ENCODE results near the gene CHI3L1.

CHI3L1 gene

DNA sequence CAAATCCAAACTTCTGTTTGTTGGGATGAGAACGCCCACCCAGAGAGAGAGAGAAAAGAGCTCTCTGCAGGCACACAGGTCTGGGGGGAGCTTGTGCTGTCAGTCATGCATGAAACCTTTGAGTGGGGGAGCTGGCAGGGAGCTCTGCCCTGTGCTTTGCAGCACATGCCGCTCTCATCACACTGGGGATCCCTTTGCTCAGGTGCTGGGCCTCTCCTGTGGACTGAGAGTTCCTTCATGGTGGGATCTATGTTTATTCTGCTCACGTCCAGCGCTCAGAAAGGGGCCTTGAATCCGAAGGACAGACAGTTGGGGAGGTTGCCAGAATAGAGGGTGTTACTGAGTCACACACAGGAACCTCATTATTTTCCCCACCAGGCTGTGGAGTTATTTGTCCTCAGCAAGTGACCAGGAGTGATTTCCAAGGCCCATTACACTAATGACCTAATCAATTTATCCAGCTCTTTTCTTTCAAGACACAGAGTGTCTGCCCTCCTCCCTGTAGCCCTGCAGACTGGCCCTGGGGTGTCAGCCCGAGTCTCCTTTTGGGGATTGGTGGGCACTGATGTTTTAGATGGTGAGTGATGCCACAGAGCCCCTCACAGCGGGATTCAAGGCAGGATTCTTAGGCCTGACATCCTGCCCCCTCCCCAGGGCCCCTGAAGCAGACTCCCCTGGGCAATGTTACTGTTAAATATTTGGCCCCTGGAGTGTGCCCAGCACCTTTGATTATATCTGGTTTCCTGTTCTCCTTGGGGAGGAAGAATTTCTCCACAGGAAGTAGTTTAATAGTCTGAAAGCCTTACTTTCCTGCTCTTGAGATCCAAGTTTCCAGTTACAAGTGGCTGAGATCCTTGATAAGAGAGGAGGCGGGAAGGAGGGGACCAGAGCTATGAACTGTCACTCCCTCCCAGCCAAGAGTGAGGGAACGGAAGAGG is 33.2 kb downstream of the CHI3L1 start:
- no peak overlapping the region for H3K4me3 ChIP-seq (ENCODE audit: control insufficient read depth, low read depth, low read length)
- TF ChIP-seq, protein P1, sequence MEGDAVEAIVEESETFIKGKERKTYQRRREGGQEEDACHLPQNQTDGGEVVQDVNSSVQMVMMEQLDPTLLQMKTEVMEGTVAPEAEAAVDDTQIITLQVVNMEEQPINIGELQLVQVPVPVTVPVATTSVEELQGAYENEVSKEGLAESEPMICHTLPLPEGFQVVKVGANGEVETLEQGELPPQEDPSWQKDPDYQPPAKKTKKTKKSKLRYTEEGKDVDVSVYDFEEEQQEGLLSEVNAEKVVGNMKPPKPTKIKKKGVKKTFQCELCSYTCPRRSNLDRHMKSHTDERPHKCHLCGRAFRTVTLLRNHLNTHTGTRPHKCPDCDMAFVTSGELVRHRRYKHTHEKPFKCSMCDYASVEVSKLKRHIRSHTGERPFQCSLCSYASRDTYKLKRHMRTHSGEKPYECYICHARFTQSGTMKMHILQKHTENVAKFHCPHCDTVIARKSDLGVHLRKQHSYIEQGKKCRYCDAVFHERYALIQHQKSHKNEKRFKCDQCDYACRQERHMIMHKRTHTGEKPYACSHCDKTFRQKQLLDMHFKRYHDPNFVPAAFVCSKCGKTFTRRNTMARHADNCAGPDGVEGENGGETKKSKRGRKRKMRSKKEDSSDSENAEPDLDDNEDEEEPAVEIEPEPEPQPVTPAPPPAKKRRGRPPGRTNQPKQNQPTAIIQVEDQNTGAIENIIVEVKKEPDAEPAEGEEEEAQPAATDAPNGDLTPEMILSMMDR (conservative IDR thresholded peaks at IDR 0.05; ENCODE audit: control insufficient read depth, insufficient read depth, low read depth, low read length): no peak
- no peak for DNase-seq (ENCODE audit: low read depth)

DNA sequence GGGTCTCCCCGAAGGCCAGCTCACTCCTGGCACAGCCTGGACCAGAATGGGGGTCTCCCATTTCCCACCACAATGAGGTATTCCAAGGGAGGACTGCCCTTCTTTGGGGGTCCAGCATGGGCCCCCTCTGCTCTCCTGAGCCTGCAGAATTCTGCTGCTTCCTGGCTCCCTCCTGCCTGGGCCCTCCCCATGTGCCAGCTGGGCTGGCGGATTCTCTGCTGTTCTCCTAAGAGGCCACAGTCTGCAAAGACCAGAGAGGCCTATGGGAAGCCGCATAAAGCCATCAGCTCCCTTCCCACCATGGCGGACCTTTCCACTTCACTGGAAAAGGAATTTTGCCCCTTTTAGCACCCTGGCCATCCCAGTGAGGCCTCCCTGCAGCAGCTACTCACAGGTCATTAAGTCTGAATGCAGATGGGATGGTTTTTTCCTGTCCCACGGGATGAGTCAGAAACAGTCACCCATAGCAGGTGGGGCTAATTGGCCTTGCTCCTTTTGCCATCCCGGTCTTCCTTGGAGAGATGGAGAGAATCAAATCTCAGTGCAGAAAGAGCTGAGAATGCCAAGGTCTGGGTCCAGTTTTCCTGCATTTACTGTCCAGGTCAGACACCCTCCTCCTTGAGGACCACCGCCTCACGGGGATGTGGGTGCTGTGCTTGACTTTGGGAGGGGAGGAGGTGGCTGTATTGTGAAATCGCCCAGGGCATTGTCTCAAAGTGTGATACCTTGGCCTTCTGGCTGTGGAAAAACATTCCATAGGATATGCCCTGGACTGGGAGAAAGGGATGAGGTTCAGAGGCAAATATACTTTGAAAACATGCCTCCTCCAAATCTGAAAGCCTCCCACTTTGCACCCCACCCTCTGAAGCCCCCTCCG is 34.1 kb downstream of the CHI3L1 start:
- TF ChIP-seq, protein P1 (conservative IDR thresholded peaks at IDR 0.05; ENCODE audit: control insufficient read depth, insufficient read depth, low read depth, low read length): no peak
- H3K4me3 ChIP-seq (ENCODE audit: control insufficient read depth, low read depth, low read length): no peak overlapping the region
- peak; percentile 57 for DNase-seq (ENCODE audit: low read depth)

DNA sequence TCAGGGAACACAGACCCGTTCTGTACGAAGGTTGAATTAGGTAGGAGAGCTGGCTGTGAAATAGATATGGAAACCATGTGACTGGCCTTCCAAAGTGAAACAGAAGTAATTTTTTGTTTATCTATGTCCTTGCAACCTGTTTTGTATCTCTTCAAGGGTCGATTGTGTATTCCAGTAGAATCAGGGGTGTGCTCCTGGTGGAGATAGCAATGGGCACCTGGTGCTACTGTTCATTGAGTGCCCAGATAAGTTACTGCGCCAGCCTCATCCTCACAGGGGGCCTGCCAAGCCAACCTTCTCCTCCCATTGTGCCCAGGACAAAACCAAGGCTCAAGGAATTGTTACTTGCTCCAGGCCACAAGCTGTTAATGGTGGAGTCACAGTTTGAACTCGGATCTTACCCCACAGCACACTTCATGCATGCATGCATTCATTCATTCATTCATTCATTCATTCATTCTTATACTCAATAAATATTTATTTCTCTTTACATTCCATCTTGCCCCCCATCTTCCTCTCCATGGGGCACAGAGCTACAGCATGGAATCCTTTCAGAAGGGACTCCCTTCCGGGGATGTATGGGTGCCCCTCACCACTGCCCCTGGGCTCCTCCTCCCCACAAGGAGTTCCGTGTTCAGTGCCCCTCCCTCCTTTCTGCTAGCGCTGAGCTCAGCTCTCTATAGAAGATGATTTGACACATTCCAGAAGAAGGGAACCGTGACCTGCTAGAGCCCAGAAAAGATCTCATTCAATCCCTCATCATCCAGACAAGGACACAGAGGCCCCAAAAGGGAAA is 34.9 kb downstream of the CHI3L1 start:
- no peak overlapping the region for H3K4me3 ChIP-seq (ENCODE audit: control insufficient read depth, low read depth, low read length)
- DNase-seq (ENCODE audit: low read depth): no peak
- TF ChIP-seq, protein P1 (conservative IDR thresholded peaks at IDR 0.05; ENCODE audit: control insufficient read depth, insufficient read depth, low read depth, low read length): no peak

DNA sequence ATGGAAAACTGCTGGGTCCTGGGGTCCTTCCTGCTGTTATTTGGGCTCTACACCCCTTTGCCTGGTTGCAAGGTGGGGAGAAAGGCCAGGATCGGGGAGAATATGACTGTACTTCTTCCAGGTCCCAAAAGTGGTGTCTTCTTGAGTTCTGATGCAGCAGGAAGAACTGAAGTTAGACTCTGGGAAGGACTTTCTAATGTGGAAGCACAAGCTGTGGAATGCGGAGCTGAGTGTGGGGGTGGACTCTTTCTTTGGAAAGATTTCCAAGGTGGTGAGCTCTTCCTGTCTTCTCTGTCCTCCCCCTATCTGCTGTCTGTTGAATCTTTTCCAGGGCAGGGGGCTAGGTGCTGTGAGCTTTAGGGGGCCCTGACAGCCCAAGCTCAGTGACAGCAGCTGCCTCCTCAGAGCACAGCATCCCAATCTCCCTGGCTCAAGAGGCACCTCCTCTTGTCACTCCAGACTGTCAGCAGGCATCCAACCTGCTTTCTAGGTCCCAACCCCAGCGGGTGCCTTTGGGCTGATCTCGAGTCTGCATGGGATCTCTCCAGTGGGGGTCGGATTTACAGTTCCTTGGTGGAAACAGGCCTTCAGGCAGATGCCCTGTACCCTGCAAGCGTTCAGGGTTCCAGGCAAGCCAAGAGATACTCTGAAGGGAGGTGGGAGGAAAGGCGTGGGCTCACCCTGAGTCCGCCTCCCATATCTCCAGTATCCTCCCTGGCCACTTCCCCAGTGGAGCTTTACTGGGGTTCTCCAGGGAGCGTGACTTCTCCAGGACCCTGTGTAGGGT is 35.8 kb downstream of the CHI3L1 start:
- DNase-seq (ENCODE audit: low read depth): no peak
- TF ChIP-seq, protein P1 (conservative IDR thresholded peaks at IDR 0.05; ENCODE audit: control insufficient read depth, insufficient read depth, low read depth, low read length): no peak

DNA sequence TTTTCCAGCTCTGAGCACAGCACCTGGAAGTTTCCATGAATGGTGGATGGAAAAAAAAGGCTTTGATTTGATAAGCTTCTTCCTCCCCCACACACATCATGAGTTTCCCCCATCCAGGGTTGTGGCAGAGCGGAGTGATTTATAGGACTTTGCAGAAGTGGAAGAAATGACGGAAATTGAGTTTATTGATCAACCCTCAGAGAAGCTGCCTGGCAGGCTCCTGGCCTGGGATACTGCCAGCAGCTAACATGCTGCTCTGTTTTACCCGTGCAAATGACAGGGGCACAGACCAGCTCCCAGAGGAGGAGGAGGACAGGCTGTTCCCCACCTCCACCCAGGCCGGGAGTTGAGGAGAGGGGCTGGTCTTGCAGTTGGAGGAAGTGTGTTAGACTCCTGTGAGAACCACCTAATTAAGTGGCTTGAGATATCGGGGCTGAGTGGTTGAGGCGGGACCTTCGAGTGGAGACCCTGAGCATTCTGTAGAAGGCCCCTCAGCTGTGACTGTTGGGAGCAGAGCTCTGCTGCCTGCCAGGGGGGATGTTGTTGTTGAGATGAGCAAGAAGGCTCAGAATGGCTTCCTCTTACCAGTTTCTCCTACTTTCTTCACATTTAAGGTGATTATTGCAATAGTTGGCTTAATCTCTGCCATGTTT is 37.2 kb downstream of the CHI3L1 start:
- H3K4me3 ChIP-seq (ENCODE audit: control insufficient read depth, low read depth, low read length): no peak overlapping the region
- TF ChIP-seq, protein P1 (conservative IDR thresholded peaks at IDR 0.05; ENCODE audit: control insufficient read depth, insufficient read depth, low read depth, low read length): no peak
- no peak for DNase-seq (ENCODE audit: low read depth)

More for the DNA sequence above, 35.8 kb downstream of the CHI3L1 start:
- H3K4me3 ChIP-seq (ENCODE audit: control insufficient read depth, low read depth, low read length): no peak overlapping the region
